HPDE6-E6E7 (cell line): Measurements from ENCODE around the gene SSR4.
"Not testable (repeated sequence)": the region's sequence is repeated elsewhere in the genome, so short reads cannot be mapped to it uniquely, and the experiment has no call there.

Source experiments
- DNase-seq: peaks from one replicate; pipeline ENCODE4 v3.0.0; 2011; ENCODE audit warnings: missing footprints; ENCODE audit errors: extremely low spot score

Gene SSR4

GRCh38 chrX:153794018-153794896 lies at the start of gene SSR4, which contains the start of gene IDH3G:
TSS of gene SSR4 (plus strand) at chrX:153794668. CDS start at chrX:153794688, 20 bp downstream.
TSS of gene IDH3G (minus strand) at chrX:153794375. CDS start at chrX:153794326, 49 bp downstream.
- DNase-seq, result peak; percentile 100

DNA sequence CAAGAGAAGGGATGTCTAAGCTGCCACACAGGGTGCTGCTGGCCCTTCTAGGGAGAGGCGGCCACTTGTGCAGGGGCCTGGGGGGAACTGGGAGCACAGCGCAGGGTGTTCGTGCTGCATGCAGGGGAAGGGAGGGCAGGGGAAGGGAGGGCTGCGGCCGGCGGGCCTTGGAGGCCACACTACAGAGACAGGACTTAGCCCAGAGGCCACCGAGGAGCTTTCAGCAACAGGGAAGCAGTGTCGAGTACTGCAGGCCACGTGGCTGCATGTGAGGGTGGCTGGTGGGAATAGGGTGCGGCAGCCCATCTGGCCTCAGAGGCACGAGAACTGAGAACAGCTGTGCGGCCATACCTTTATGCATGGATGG lies 49.4 kb upstream of the SSR4 start:
- DNase-seq, result not testable (repeated sequence)

- no peak for DNase-seq
Observed at GRCh38 chrX:153746359-153746758, 48.1 kb upstream of the SSR4 start.

DNA sequence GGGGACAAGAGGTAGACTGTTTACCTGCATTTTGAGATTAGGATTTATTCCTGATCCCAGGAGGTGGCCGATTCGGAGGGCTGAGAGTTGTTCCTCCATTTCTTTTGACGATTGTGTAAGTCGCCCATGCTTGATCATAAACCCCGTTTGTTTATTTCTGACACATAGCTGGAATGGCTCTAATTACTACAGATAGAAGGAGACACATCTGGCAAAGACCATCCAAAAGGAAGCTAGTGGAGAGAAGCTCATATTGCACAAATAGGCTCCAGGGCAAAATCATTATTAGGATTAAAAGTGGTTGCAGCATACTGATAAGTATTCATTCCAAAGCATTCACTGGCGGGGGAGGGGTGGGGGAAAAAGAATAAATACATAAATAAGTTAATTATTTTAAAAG lies 47.5 kb upstream of the SSR4 start:
- DNase-seq, result not testable (repeated sequence)

DNA sequence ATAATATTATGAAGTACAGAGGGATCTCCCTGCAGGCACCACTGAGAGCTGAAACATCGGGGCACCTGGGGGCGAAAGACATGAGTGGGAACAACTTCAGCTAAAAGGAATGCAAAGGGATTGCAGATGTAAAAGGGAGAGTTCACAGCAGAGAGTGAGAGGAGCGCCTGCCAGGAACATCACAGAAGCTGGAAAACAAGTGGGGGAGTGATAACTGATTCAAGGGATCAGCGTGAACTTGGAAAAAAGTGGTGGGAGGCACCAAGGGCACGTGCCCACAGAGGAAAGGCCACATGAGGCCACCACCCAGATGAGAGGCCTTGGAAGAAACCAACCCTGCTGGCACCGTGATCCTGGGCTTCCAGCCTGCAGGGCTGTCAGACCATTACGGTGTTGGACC lies 45.5 kb upstream of the SSR4 start:
- not testable (repeated sequence) for DNase-seq

GRCh38 chrX:153750127-153750774 lies 44.2 kb upstream of the SSR4 start:
- no peak for DNase-seq

DNA sequence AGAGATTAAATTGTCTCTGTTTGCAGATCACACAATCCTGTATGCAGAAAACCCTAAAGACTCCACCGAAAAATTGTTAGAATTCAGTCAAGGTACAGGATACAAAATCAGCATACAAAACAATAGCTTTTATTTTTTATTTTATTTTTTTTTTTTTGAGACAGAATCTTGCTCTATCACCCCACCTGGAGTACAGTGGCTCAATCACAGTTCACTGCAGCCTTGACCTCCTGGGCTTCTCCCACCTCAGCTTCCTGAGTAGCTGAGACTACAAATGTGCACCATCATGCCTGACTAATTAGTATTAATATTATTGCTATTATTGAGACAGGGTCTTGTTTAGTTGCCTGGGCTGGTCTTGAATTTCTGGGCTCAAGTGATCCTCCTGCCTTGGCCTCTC lies 39.3 kb upstream of the SSR4 start:
- no peak for DNase-seq

DNA sequence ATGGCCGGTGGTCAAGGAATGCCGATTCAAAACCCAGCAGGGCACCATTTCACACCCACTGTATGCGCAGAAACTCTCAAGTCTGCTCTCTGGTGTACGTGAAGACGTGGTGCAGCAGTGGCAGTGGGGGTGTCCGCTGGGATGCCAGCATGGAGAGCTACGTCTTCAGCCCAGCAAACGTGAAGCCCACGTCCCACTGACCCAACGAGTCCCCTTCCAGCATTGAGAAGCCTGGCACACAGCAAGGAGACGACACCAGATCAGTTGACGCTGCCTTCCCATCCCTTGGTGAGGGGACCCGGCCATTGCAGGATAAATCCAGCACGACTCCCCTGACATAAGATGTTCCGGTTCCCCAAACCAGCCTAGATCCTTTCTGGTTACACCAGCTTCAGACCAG lies 32.6 kb upstream of the SSR4 start:
- no peak for DNase-seq

- DNase-seq, result no peak
Observed at GRCh38 chrX:153762626-153763173, 31.8 kb upstream of the SSR4 start.

- no peak for DNase-seq
Observed at GRCh38 chrX:153763298-153763932, 31.1 kb upstream of the SSR4 start.

DNA sequence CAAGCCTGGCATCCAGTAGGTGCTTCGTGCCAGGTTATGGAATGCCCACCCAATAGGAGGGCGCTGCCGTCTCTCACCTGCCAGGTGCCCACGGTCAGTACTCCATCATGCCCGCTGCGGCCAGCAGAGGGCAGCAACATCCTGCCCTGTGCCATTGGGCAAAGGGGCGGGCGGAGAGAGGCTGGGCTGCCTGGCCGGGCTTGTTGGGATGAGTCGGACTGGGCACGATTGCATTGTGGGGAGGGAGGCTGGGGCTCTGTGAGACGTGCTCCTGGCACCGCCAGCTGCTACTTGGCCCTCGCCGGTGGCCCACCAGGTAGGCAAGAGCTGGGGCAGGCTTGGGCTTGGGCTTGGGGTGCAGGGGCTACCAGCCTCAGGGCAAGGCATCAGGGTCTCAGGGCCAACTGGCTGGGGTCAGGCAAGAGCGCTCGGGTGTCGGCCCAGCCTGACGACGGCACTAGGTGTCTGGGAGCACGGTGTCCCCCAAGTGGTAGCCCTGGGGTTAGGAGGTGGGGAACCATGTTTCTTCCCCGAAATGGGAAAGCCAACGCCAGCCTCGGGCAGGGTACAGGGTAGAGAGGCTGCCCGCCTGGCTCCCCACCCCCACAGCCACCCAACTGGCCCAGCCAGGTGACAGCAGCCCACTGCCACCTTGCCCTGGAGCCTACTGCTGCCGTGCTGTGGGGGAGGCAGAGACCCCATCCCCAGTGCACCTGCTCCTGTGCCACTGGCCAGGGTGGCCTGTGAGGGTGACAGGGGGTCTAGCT lies 30.3 kb upstream of the SSR4 start, which contains the start of gene PLXNB3:
TSS of gene PLXNB3 (plus strand) at position 261 of the 767 bp plus-strand sequence. CDS start 1,287 bp downstream, outside the sequence.
- DNase-seq, result peak; percentile 96

DNA sequence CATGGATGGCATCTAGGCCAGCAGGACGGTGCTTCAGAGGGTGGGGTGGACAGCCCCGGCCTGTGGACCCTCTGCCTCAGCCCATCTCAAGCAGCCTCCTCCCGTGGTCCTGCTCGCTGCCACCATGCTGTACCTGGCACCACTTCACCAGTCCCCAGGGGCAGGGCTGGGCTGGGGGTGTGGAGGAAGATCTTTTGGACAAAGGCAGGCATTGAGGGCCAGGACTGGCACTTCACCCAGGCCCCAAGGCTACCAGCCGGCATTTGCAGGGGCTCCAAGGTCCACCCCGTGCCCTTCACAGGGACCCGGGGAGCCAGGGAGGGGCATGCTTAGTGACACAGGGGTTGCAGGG lies 29.7 kb upstream of the SSR4 start:
- no peak for DNase-seq

GRCh38 chrX:153765138-153766079 lies 29.1 kb upstream of the SSR4 start:
- no peak for DNase-seq

GRCh38 chrX:153766098-153766817 lies 28.2 kb upstream of the SSR4 start:
- DNase-seq, result peak; percentile 70

DNA sequence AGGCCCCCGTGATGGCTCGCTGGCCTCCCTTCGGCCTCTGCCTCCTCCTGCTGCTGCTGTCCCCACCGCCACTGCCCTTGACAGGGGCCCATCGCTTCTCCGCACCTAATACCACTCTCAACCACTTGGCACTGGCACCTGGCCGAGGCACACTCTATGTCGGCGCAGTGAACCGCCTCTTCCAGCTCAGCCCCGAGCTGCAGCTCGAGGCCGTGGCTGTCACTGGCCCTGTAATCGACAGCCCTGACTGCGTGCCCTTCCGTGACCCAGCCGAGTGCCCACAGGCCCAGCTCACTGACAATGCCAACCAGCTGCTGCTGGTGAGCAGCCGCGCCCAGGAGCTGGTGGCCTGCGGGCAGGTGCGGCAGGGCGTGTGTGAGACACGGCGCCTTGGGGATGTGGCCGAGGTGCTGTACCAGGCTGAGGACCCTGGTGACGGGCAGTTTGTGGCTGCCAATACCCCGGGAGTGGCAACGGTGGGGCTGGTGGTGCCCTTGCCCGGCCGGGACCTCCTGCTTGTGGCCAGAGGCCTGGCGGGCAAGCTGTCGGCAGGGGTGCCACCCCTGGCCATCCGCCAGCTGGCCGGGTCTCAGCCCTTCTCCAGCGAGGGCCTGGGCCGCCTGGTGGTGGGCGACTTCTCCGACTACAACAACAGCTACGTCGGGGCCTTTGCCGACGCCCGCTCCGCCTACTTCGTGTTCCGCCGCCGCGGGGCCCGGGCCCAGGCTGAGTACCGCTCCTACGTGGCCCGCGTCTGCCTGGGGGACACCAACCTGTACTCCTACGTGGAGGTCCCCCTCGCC lies 27.4 kb upstream of the SSR4 start:
- DNase-seq, result no peak

DNA sequence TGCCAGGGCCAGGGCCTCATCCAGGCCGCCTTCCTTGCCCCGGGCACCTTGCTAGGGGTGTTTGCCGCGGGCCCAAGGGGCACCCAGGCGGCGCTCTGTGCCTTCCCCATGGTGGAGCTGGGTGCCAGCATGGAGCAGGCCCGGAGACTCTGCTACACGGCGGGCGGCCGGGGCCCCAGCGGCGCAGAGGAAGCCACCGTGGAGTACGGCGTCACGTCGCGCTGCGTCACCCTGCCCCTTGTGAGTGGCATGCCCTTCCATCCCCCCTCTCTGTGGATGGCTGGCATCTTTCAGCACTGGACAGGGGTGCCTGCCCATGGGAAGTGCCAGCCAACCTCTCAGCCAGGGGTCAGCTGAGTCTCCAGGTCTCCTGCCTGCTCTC lies 26.8 kb upstream of the SSR4 start:
- DNase-seq, result no peak

GRCh38 chrX:153768311-153769157 lies 25.9 kb upstream of the SSR4 start:
- no peak for DNase-seq
